DOHH2 (cell line): Measurements from ENCODE around the gene FAM20C.

ENCODE experiments used
- EZH2phosphoT487 ChIP-seq: fragments of 200-600 bp; sonication (generic); IDR thresholded peaks from 2 replicates; pipeline ENCODE4 v1.6.1; 2017; ENCODE audit warnings: borderline replicate concordance, mild to moderate bottlenecking, antibody characterized with exemption, low read length, moderate library complexity, mixed read lengths
- TF ChIP-seq, protein P1 (sequence below): fragments of 200-600 bp; sonication (generic); IDR thresholded peaks from one replicate; pipeline ENCODE4 v1.5.1; 2014; ENCODE audit warnings: antibody characterized with exemption, mild to moderate bottlenecking, low read depth, low read length; ENCODE audit not compliant: poor library complexity, severe bottlenecking

DNA sequence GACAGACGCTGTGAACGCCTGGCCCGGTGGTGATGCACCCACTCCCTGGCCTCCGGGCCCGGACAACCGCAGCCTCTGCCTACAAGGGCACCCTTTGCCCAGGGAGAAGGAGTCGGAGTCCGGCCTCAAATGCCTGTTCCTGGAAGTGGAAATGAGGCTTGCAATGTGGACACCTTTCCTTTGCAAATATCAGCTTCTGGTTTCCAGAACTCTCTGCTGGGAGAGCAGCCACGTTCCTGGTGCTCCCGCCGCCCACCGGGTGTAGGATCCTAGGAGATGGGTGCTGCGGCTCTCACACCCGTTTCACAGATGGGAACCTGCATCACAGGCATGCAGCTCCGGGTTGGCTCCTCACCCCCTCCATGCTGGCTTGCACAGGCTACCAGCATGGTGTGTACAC, 100.5 kb downstream of the FAM20C start:
- TF ChIP-seq, protein P1, sequence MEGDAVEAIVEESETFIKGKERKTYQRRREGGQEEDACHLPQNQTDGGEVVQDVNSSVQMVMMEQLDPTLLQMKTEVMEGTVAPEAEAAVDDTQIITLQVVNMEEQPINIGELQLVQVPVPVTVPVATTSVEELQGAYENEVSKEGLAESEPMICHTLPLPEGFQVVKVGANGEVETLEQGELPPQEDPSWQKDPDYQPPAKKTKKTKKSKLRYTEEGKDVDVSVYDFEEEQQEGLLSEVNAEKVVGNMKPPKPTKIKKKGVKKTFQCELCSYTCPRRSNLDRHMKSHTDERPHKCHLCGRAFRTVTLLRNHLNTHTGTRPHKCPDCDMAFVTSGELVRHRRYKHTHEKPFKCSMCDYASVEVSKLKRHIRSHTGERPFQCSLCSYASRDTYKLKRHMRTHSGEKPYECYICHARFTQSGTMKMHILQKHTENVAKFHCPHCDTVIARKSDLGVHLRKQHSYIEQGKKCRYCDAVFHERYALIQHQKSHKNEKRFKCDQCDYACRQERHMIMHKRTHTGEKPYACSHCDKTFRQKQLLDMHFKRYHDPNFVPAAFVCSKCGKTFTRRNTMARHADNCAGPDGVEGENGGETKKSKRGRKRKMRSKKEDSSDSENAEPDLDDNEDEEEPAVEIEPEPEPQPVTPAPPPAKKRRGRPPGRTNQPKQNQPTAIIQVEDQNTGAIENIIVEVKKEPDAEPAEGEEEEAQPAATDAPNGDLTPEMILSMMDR: no peak
- TF ChIP-seq EZH2phosphoT487: no peak
